HEK293 (cell line): ENCODE data around the gene NOD2.

Source experiments
- CTCF ChIA-PET: fragments of 350-600 bp; formaldehyde crosslinking; extraction: SDS; loops from one replicate; lab custom pipeline; 2021; ENCODE audit warnings: antibody characterized with exemption; lab: Yijun Ruan, JAX
- POLR2A ChIA-PET: fragments of 300-600 bp; formaldehyde crosslinking; extraction: SDS; loops from one replicate; lab custom pipeline; 2020; ENCODE audit warnings: antibody characterized with exemption, inconsistent platforms; lab: Yijun Ruan, JAX
- H3K27ac ChIP-seq: fragments of 200-500 bp; sonication (Bioruptor generic); 2 replicates; pipeline ENCODE4 v1.5.1; 2014; ENCODE audit warnings: low read depth, low read length, control low read depth, inconsistent platforms; ENCODE audit errors: extremely low read depth
- H3K36me3 ChIP-seq, 2 experiments: fragments of 200-500 bp in 1 of 2; sonication (Bioruptor generic) in 1 of 2; 1 replicate in 1 of 2; 2 replicates in 1 of 2; pipeline ENCODE4 v1.5.1; 2014 to 2017; ENCODE audit warnings: inconsistent platforms in 2 of 2, low read length in 2 of 2; ENCODE audit not compliant: control insufficient read depth in 2 of 2, insufficient read depth in 1 of 2
- H3K4me1 ChIP-seq: fragments of 200-500 bp; sonication (Bioruptor generic); 2 replicates; pipeline ENCODE4 v1.5.1; 2014; ENCODE audit warnings: mild to moderate bottlenecking, low read length, inconsistent platforms; ENCODE audit not compliant: control insufficient read depth, insufficient read depth
- H3K4me3 ChIP-seq: 2 replicates; pipeline ENCODE4 v1.5.1; 2011; ENCODE audit warnings: low read depth, mild to moderate bottlenecking, control low read depth, low read length, moderate library complexity
- H3K9me3 ChIP-seq: fragments of 200-500 bp; sonication (Bioruptor generic); 2 replicates; pipeline ENCODE4 v1.5.1; 2014; ENCODE audit warnings: low read depth, low read length, inconsistent platforms; ENCODE audit not compliant: control insufficient read depth, insufficient read depth
- GLIS2 ChIP-seq: fragments of 450-650 bp; formaldehyde crosslinking; IDR thresholded peaks from 2 replicates; pipeline ENCODE4 v1.5.1; 2016; ENCODE audit warnings: missing biosample characterization, missing genetic modification characterization
- IKZF3 ChIP-seq: fragments of 450-650 bp; IDR thresholded peaks from 2 replicates; pipeline ENCODE4 v1.5.0; 2018; ENCODE audit warnings: missing biosample characterization, mild to moderate bottlenecking, missing genetic modification characterization, moderate library complexity
- KLF9 ChIP-seq: fragments of 450-650 bp; formaldehyde crosslinking; IDR thresholded peaks from 2 replicates; pipeline ENCODE4 v1.5.1; 2016; ENCODE audit warnings: missing biosample characterization, missing genetic modification characterization, low read depth
- REPIN1 ChIP-seq: fragments of 450-650 bp; formaldehyde crosslinking; IDR thresholded peaks from 2 replicates; pipeline ENCODE4 v1.5.1; 2017; ENCODE audit warnings: missing biosample characterization, missing genetic modification characterization, low read depth
- YY1 ChIP-seq: fragments of 450-650 bp; formaldehyde crosslinking; IDR thresholded peaks from 2 replicates; pipeline ENCODE4 v1.5.1; 2018; ENCODE audit warnings: missing biosample characterization, missing genetic modification characterization
- ZBTB11 ChIP-seq: fragments of 450-650 bp; formaldehyde crosslinking; conservative IDR thresholded peaks from 2 replicates; pipeline ENCODE4 v1.5.1; 2016; ENCODE audit warnings: low read depth, missing biosample characterization, missing genetic modification characterization
- ZBTB48 ChIP-seq: fragments of 450-650 bp; formaldehyde crosslinking; IDR thresholded peaks from 2 replicates; pipeline ENCODE4 v1.5.1; 2016; ENCODE audit warnings: missing biosample characterization, missing genetic modification characterization
- ZEB2 ChIP-seq: fragments of 450-650 bp; formaldehyde crosslinking; IDR thresholded peaks from 2 replicates; pipeline ENCODE4 v1.5.1; 2016; ENCODE audit warnings: missing biosample characterization, missing genetic modification characterization
- ZFHX2 ChIP-seq: fragments of 450-650 bp; formaldehyde crosslinking; conservative IDR thresholded peaks from 2 replicates; pipeline ENCODE4 v1.5.1; 2016; ENCODE audit warnings: missing biosample characterization, missing genetic modification characterization
- ZNF10 ChIP-seq: fragments of 450-650 bp; formaldehyde crosslinking; IDR thresholded peaks from 2 replicates; pipeline ENCODE4 v1.5.1; 2017; ENCODE audit warnings: missing biosample characterization, missing genetic modification characterization
- ZNF114 ChIP-seq: fragments of 450-650 bp; formaldehyde crosslinking; IDR thresholded peaks from 2 replicates; pipeline ENCODE4 v1.5.0; 2017; ENCODE audit warnings: missing biosample characterization, missing genetic modification characterization
- ZNF140 ChIP-seq: fragments of 450-650 bp; formaldehyde crosslinking; IDR thresholded peaks from 2 replicates; pipeline ENCODE4 v1.5.1; 2016; ENCODE audit warnings: missing biosample characterization, missing genetic modification characterization
- ZNF23 ChIP-seq: fragments of 450-650 bp; formaldehyde crosslinking; IDR thresholded peaks from 2 replicates; pipeline ENCODE4 v1.5.1; 2016; ENCODE audit warnings: missing biosample characterization, missing genetic modification characterization, borderline replicate concordance
- ZNF239 ChIP-seq: fragments of 450-650 bp; formaldehyde crosslinking; IDR thresholded peaks from 2 replicates; pipeline ENCODE4 v1.5.1; 2016; ENCODE audit warnings: missing biosample characterization, missing genetic modification characterization
- ZNF335 ChIP-seq: fragments of 450-650 bp; formaldehyde crosslinking; conservative IDR thresholded peaks from 2 replicates; pipeline ENCODE4 v1.5.1; 2016; ENCODE audit warnings: missing biosample characterization, missing genetic modification characterization
- ZNF354C ChIP-seq: fragments of 450-650 bp; formaldehyde crosslinking; IDR thresholded peaks from 2 replicates; pipeline ENCODE4 v1.5.1; 2016; ENCODE audit warnings: missing biosample characterization, missing genetic modification characterization, low read depth, borderline replicate concordance
- ZNF37A ChIP-seq: fragments of 450-650 bp; IDR thresholded peaks from 2 replicates; pipeline ENCODE4 v1.5.1; 2018; ENCODE audit warnings: missing biosample characterization, missing genetic modification characterization
- ZNF529 ChIP-seq: fragments of 450-650 bp; formaldehyde crosslinking; IDR thresholded peaks from 2 replicates; pipeline ENCODE4 v1.5.1; 2017; ENCODE audit warnings: missing genetic modification characterization, missing biosample characterization; ENCODE audit not compliant: insufficient replicate concordance
- ZNF555 ChIP-seq: fragments of 450-650 bp; formaldehyde crosslinking; conservative IDR thresholded peaks from 2 replicates; pipeline ENCODE4 v1.5.1; 2017; ENCODE audit warnings: missing biosample characterization, mild to moderate bottlenecking, missing genetic modification characterization, inconsistent platforms
- ZNF621 ChIP-seq: fragments of 450-650 bp; formaldehyde crosslinking; IDR thresholded peaks from 2 replicates; pipeline ENCODE4 v1.5.1; 2017; ENCODE audit warnings: missing biosample characterization, missing genetic modification characterization
- ZNF626 ChIP-seq: fragments of 450-650 bp; sonication (Bioruptor Pico); formaldehyde crosslinking; IDR thresholded peaks from 2 replicates; pipeline ENCODE4 v1.5.1; 2018; ENCODE audit warnings: missing biosample characterization, missing genetic modification characterization, inconsistent platforms
- ZNF692 ChIP-seq: fragments of 450-650 bp; formaldehyde crosslinking; IDR thresholded peaks from 2 replicates; pipeline ENCODE4 v1.5.1; 2016; ENCODE audit warnings: missing biosample characterization, missing genetic modification characterization
- ZNF785 ChIP-seq: fragments of 450-650 bp; formaldehyde crosslinking; IDR thresholded peaks from 2 replicates; pipeline ENCODE4 v1.5.1; 2016; ENCODE audit warnings: missing biosample characterization, missing genetic modification characterization
- ZSCAN16 ChIP-seq: fragments of 450-650 bp; formaldehyde crosslinking; IDR thresholded peaks from 2 replicates; pipeline ENCODE4 v1.5.1; 2016; ENCODE audit warnings: missing biosample characterization, missing genetic modification characterization
- ZSCAN4 ChIP-seq: fragments of 450-650 bp; formaldehyde crosslinking; IDR thresholded peaks from 2 replicates; pipeline ENCODE4 v1.5.1; 2017; ENCODE audit warnings: missing biosample characterization, missing genetic modification characterization
- TF ChIP-seq, protein P1 (sequence below): fragments of 450-650 bp; formaldehyde crosslinking; IDR thresholded peaks from 2 replicates; pipeline ENCODE4 v1.5.1; 2016; ENCODE audit warnings: missing biosample characterization, missing genetic modification characterization

The NOD2 gene

GRCh38 chr16:50653633-50654519 is 39.5 kb upstream of the NOD2 start:
- Histone ChIP-seq H3K4me3 (no peak overlapping the region), H3K4me1 (no peaks in the 10 kb centered on the region), H3K27ac (no peak overlapping the region), H3K9me3 (no peaks in the 10 kb centered on the region), H3K36me3 (no peaks in the 10 kb centered on the region)
- no peak for TF ChIP-seq KLF9 (tag by site-specific recombination)
- TF ChIP-seq ZNF239 (tag by site-specific recombination): no peak
- TF ChIP-seq ZNF114 (tag by site-specific recombination): no peak
- TF ChIP-seq ZEB2 (tag by site-specific recombination): no peak
- TF ChIP-seq ZNF621 (tag by site-specific recombination): no peak
- TF ChIP-seq ZBTB48: no peak
- no peak for TF ChIP-seq ZSCAN4
- no peak for TF ChIP-seq ZNF23 (tag by site-specific recombination)
- TF ChIP-seq ZNF785: no peak
- TF ChIP-seq ZNF37A: no peak
- TF ChIP-seq ZNF626 (tag by site-specific recombination): no peak
- TF ChIP-seq ZFHX2 (tag by site-specific recombination): no peak
- no peak for TF ChIP-seq ZNF10 (tag by site-specific recombination)
- CTCF ChIA-PET: interaction anchor here (0.7 to 1.2 kb wide), 3 partner anchors 12 to 567 kb away, joined by 3 to 7 read pairs (median 3); no protein-coding TSS in a partner anchor
- POLR2A ChIA-PET: interaction anchor here (0.5 kb wide), 1 partner anchor 172 kb away, joined by 3 read pairs; no protein-coding TSS in a partner anchor

DNA sequence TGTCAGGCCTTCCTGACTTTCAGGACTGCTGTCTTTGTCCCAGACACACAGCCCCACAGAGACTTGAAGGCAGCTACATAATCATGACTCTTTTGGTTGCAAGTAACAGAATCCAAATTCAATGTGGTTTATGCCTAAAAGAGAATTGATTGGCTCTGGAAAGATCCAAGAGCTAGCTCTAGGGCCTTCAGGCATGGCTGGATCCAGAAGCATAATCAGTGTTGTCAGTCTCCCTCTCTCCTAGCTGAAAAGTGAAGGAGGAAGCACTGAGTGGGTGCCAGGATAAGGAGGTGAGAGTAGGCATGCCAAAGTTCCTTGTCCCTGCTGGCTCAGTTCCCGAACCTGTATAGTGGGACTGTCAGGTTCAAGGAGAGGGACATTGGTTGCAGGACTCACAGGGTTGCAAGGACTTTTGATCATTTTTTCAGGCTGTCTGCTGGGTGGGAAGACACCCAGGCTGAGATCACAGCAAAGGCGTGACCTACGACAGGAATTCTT is 37.8 kb upstream of the NOD2 start:
- ChIA-PET CTCF (interaction anchor here (1.7 kb wide), 1 partner anchor 10 kb away, joined by 6 read pairs; no protein-coding TSS in a partner anchor), POLR2A (no interaction called here)
- H3K36me3 ChIP-seq: no peaks in the 10 kb centered on the region
- no peak for TF ChIP-seq ZNF555
- TF ChIP-seq YY1 (tag by site-specific recombination): no peak
- no peak for TF ChIP-seq GLIS2 (tag by site-specific recombination)
- TF ChIP-seq ZNF692 (tag by site-specific recombination): no peak
- TF ChIP-seq ZSCAN16: no peak
- TF ChIP-seq ZNF529: no peak
- TF ChIP-seq ZNF335 (tag by site-specific recombination): no peak
- no peak for TF ChIP-seq IKZF3 (tag by site-specific recombination)
- TF ChIP-seq, protein P1, sequence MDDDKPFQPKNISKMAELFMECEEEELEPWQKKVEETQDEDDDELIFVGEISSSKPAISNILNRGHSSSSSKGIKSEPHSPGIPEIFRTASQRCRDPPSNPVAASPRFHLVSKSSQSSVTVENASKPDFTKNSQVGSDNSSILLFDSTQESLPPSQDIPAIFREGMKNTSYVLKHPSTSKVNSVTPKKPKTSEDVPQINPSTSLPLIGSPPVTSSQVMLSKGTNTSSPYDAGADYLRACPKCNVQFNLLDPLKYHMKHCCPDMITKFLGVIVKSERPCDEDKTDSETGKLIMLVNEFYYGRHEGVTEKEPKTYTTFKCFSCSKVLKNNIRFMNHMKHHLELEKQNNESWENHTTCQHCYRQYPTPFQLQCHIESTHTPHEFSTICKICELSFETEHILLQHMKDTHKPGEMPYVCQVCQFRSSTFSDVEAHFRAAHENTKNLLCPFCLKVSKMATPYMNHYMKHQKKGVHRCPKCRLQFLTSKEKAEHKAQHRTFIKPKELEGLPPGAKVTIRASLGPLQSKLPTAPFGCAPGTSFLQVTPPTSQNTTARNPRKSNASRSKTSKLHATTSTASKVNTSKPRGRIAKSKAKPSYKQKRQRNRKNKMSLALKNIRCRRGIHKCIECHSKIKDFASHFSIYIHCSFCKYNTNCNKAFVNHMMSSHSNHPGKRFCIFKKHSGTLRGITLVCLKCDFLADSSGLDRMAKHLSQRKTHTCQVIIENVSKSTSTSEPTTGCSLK (tag by site-specific recombination): no peak
- TF ChIP-seq ZNF140: no peak
- no peak for TF ChIP-seq REPIN1 (tag by site-specific recombination)
- no peak for TF ChIP-seq ZNF354C (tag by site-specific recombination)
- TF ChIP-seq ZBTB11: no peak
- no peak overlapping the region for H3K27ac ChIP-seq
- no peaks in the 10 kb centered on the region for H3K9me3 ChIP-seq
- H3K4me3 ChIP-seq: no peak overlapping the region
- no peaks in the 10 kb centered on the region for H3K4me1 ChIP-seq
